Esophagus muscularis mucosa (tissue), 4 donors: ENCODE data around the gene ABCC1.

Experiments used
- CTCF ChIP-seq, 3 experiments: fragments of 200-600 bp in 2 of 3; fragments of 450-650 bp in 1 of 3; sonication (generic) in 2 of 3; IDR thresholded peaks; one replicate each; pipeline ENCODE4 v1.5.1; 2017 to 2019; ENCODE audit warnings: antibody characterized with exemption in 3 of 3, mild to moderate bottlenecking in 2 of 3, moderate library complexity in 1 of 3
- EP300 ChIP-seq: sonication (generic); formaldehyde crosslinking; IDR thresholded peaks from one replicate; pipeline ENCODE4 v1.6.1; 2017; ENCODE audit warnings: antibody characterized with exemption
- POLR2A ChIP-seq: fragments of 450-650 bp; IDR thresholded peaks from one replicate; pipeline ENCODE4 v1.6.1; 2017; ENCODE audit warnings: antibody characterized with exemption, moderate library complexity, mild to moderate bottlenecking, low read depth

DNA sequence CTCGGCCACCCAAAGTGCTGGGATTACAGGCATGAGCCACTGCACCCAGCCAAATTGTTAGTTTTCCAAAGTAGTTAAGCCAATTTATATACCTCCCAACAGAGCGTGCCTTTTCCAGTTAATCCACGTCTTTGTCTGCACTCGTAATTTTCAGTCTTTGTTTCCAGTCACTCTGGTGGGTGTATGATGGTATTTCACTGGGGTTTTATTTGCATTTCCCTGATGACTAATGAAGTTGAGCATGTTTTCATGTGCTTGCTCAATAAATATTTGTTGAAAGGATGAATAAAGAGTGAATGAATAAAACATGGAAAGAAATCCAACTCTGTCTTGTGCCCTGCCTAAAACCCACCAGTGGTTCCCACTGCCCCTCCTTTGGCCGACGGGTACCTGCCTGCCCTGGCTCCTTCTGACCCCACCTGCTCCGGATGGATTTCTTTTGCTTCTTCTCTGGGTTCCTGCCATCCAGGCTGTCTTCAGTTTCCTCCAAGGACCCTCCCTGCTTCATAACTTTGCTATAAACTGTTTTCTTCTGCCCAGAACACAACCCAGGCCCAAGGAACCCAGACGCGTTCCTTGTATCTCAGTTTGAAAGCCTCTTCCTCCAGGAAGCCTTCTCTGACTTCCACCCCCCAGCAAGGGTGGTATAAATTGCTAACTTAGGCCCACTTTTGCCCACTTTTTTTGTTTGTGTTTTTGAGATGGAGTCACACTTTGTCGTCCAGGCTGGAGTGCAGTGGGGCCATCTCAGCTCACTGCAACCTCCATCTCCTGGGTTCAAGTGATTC is 3.0 kb upstream of the ABCC1 start:
- TF ChIP-seq CTCF (IDR thresholded peaks at IDR 0.05) (no peak), EP300 (no peak), POLR2A (no peak)
